Frontal cortex (tissue), 4 donors: Measurements from ENCODE around the gene ATP2B3. TPM values are rescaled to one million over a fixed set of nuclear protein-coding genes. Genes with fewer than 3 reads are reported as not detected.

Experiments
- DNase-seq, 2 donors: peaks; one replicate each; pipeline ENCODE4 v3.0.0; 2012; ENCODE audit warnings: low spot score in 2 of 2
- FAIRE-seq: peaks from 2 replicates; lab custom pipeline; 2012; peaks lifted over from hg19 to GRCh38; lab: Jason Lieb, UNC
- total RNA-seq: library from RNA; depleted of rRNA; stranded (reverse); fragments of >200 nt; gene quantifications from one replicate; pipeline ENCODE4 v1.2.3, GENCODE V29; 2014
- donor health status: control.
- donor health status: control.
- donor health status: control.

The ATP2B3 gene
- total RNA-seq, 1 donor from 2014 or later, result 7.3 TPM

DNA sequence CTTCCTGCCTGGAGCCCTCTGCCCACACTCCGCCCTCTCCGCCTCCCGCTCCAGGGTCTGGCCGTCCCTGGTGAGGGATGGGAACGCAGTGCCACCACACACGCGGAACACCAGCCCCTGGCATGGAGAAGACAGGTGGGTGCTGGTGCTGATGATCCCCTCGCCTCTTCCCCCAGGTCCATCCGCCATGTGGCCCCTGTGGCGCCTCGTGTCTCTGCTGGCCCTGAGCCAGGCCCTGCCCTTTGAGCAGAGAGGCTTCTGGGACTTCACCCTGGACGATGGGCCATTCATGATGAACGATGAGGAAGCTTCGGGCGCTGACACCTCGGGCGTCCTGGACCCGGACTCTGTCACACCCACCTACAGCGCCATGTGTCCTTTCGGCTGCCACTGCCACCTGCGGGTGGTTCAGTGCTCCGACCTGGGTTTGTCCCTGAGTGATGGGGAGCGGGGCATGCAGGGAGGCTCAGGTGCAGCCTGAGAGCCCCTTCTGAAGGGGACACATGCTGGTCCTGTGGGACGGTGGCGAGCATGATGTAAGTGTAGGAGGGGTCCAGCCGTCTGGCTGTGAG lies 12.9 kb upstream of the ATP2B3 start:
- DNase-seq, result no peak
- FAIRE-seq, result no peak

DNA sequence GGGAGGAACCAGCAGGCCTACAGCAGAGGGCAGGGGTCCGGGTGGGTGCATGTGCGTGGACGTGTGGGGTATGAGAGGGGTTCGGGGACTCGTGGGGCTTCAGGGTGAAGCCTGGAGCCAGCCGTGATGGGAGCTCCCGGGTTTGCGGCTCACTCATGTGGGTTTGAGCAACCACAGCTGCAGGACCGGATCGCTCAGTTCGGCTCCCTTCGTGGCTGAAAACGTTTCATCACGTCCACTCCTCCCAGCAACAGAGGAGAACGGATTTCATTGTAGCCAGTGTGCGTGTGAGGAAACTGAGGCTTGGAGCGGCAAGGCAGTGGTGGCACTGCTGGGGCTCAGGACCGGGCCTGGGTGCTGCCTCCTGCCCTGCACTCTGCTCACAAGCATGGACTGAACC lies 12.1 kb upstream of the ATP2B3 start:
- FAIRE-seq, result no peak
- no peak for DNase-seq

DNA sequence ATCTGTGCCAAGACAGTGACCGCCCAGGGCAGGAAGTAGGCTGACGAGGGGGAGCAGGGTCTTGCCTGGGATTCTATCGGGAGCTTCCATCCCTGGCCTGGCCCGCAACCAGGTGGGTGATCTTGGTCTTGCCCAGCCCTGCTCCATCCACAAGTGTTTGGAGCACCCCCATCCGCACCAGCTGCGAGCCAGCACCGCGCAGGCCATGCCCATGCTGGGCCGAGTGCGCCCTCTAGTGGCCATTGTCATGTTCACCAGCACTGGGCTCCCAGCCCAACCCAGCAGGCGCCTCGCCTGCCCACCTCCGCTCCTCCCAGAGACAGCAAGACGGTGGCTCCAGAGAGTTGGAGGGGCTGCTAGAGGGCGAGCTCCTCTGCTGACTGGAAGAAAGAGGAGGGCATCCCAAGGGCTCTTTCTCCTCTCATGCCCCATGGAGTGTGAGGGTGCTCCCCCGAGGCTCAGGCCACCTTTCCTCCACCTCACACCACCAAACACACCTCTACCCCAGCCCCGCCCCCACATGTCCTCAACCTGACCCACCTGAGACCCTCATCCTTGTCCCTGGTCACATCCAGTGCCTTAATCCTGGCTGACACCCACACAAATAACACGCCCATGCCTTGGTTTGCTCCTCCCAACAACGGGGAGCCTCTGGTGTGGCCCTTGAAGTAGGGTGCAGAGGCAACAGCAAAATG lies 9.8 kb upstream of the ATP2B3 start:
- DNase-seq (peak; percentile 85 to 91), FAIRE-seq (no peak)

DNA sequence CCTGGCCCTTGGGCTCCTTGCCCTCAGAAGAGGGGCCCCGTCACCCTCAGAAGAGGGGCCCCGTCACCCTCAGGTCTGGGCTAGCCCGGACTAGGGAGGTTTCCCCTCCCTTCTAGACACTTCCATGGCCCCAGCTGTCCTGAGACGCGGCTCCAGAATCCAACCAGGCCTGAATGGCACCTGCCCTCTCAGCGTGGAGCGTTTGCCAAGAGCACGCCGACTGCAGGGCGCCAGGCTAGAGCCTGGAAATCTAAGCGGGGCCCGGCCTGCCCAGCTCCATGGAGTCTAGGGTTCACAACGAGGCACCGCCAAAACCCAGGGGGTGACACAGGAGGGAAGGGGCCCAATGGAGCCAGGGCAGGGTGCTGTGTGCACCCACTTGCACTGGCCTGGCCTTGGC lies 7.8 kb upstream of the ATP2B3 start:
- FAIRE-seq, result no peak
- no peak for DNase-seq

DNA sequence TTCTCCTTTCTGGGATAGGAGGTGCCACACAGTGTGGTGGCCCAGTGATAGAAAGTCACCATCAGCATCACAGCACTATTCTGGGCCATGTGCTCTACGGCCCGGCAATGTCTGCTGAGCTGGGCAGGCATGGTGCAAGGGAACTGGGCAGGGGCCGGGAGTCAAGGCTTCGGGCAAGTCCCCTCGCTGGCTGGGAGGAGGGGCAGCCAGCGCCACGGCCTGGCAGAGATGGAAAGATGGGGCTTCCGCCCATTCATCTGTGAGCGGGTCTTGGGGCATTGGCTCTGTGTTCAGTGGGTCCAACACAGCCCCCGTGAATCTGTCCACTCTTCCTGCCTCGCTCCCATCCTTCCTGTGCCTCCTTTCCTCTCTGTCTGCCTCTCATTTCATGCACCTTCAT lies 7.1 kb upstream of the ATP2B3 start:
- DNase-seq (no peak), FAIRE-seq (no peak)

DNA sequence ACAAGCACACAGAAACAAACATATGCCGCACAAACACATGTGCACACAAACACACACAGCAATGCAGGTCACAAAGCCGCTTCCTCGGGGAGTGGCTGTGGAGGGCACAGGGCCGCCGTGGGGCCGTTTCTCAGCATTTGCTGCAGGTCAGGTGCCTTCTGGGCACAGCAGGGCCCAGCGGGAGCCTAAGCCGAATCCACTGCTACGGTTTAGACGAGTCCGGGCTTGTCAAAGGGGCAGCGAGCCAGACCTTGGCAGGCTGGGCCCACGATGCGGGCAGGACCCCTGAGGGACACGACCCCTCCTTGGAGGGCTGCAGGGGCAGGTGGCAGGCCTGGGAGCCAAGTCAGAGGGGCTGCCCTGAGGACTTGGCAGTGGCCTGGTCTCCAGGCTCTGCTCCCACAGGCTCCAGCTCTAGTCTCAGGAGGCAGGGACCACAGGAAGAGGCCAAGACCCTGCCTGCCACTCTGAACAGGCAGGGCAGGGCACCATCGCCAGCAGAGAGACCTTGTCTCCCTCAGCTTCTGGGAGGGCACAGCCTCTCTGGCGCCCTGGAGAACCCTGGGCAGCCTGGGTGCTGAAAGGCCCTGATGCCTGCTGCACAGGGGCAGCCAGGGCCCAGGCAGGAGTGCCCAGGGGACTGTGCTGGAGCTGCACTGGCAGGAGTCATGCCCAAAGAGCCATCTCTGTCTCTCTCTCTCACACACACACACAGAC lies 5.5 kb upstream of the ATP2B3 start:
- no peak for DNase-seq
- no peak for FAIRE-seq

- DNase-seq (no peak), FAIRE-seq (no peak)
These were observed 4.9 kb upstream of the ATP2B3 start for GRCh38 chrX:153512501-153512893.

DNA sequence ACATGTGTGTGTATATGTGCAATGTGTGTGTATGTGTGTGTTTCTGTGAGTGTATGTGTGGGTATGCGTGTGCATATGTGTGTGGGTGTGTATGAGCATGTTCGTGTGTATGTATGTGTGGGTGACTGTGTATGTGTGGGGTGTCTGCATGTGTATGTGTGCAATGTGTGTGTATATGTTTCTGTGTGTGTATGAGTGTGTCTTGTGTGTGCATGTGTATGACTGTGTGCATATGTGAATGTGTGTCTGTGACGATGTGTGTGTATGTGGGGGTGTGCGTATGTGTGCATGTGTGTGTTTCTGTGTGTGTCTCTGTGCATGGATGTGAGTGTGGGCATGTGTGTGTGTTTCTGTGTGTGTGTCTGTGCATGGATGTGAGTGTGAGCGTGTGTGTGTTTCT lies 4.2 kb upstream of the ATP2B3 start:
- FAIRE-seq, result no peak
- no peak for DNase-seq

- DNase-seq (no peak), FAIRE-seq (no peak)
These were observed 3.2 kb upstream of the ATP2B3 start for GRCh38 chrX:153514259-153514658.

- DNase-seq, result no peak
- FAIRE-seq, result no peak
These were observed 2.0 kb upstream of the ATP2B3 start for GRCh38 chrX:153515435-153515834.

DNA sequence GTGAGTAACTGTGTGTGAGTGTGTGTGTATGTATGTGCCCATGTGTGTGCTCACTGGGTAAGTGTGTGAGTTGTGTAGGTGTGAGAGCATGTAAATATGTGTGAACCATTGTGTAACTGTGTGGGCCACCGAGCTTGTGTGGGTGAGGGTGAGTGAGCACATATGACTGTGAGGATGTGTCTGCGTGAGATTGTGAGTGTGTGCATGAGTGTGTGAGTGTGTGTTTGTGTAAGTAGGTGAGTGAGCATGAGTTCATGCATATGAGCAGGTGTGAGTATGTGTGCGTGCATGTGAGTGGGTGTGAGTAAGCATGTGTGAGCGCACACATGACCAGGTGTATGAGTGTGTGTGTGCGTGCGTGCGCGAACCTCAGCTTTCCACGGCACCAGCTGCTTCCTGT lies 1.4 kb upstream of the ATP2B3 start:
- DNase-seq (no peak), FAIRE-seq (no peak)

GRCh38 chrX:153517946-153518834 lies 748 bp downstream of the ATP2B3 start:
- DNase-seq, result no peak
- FAIRE-seq, result no peak

DNA sequence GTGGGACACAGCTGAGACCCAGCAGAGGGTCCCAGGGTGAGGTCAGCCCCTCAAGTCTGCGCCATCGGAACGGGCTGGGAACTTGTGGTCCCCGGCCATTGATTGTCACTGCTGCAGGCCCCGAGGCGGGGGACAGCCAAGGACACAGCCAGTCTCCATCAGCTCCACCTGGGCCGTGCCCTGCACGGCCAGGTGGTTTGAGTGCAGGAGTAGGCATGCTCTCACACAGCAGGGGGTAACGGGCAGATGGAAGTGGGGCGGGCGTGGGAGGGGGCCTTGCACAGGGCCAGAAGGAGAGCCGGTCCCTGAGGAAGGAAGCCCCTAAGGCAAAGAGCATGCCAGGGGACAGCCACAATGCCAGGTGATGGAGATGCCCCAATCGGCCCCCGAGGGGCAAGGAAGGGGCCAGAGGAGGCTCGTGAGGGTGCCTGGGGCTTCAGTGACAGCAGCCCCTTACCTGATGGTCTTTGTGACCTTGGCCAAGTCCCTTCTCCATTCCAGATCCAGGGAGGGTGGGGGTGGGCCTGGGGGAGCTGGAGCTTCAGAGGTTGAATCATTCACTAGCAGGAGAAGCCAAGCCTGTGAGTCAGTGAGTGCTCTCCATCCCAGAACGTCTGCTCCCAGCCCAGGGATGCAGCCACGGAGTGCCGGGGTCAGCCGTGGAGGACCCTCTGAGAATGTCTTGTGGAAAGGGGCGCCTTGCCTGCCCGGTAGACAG lies 2.3 kb downstream of the ATP2B3 start:
- no peak for DNase-seq
- FAIRE-seq, result no peak

- FAIRE-seq (no peak), DNase-seq (no peak)
These were observed 3.0 kb downstream of the ATP2B3 start for GRCh38 chrX:153520287-153520917.

GRCh38 chrX:153521034-153521433 lies 3.6 kb downstream of the ATP2B3 start:
- FAIRE-seq, result no peak
- DNase-seq, result no peak

- FAIRE-seq (no peak), DNase-seq (no peak)
These were observed 4.8 kb downstream of the ATP2B3 start for GRCh38 chrX:153522259-153522658.

DNA sequence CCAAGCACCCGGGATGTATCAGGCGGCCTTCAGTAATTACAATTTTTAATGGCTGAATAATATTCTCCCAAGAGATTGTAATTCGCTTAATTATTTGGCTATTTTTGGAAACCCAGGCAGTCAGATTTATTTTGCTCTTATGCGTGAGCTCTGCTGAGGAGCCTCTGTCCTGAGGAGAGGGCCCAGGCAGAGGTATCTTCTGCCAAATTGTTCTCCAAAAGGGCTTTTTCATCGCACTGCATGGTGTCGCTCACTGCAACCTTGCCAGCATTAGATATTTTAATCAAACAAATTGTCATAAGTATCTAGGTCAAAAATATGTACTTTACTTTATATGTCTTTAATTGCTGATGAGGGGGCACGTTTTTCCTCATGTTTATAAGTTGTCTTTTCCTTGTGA lies 5.8 kb downstream of the ATP2B3 start:
- DNase-seq, result no peak
- no peak for FAIRE-seq

DNA sequence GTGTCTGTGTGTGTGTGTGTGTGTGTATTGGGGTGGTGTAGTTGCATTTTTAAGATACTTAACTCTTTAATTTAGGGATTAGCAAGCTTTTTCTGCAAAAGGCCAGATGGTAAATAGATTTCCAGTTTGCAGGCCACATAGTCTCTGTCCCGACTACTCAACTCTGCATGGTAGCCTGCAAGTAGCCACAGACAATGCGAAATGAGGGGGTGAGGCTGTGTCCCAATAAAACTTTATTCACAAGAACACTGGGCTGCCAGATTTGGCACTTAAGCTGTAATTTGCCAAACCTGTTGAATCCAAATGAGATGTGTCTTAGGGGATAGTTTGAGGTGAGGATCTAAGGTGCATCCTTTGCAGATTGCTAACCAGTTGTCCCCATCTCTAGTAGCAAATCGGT lies 6.8 kb downstream of the ATP2B3 start:
- FAIRE-seq, result no peak
- no peak for DNase-seq

GRCh38 chrX:153525451-153525850 lies 8.0 kb downstream of the ATP2B3 start:
- FAIRE-seq (no peak), DNase-seq (no peak)
